Activated CD8-positive, alpha-beta T cell treated with anti-CD3 and anti-CD28 coated beads for 36 hours (primary cell): ENCODE measurements around the gene WDR62. TPM values are rescaled to one million over a fixed set of nuclear protein-coding genes. Genes with fewer than 3 reads are reported as not detected.

Experiments used
- ATAC-seq: fragments of 200-7000 bp; cut with Tn5 transposase; one replicate; pipeline ENCODE4 v1.10.0; 2021; ENCODE audit warnings: mild to moderate bottlenecking, moderate library complexity
- CTCF ChIA-PET: fragments of 350-600 bp; sonication (Branson Sonifier 250); formaldehyde crosslinking; loops from one replicate; lab custom pipeline; 2021; ENCODE audit warnings: antibody characterized with exemption; lab: Charles Lee
- POLR2A ChIA-PET: fragments of 350-600 bp; sonication (Branson Sonifier 250); formaldehyde crosslinking; loops from one replicate; lab custom pipeline; 2021; ENCODE audit warnings: antibody characterized with exemption; lab: Charles Lee
- DNase-seq: peaks from one replicate; pipeline ENCODE4 v3.0.0-alpha.2; 2020
- H3K27ac Mint-ChIP-seq: one replicate; pipeline ENCODE4 v1.8.0; 2021; ENCODE audit warnings: mild to moderate bottlenecking, mixed read lengths
- H3K27me3 Mint-ChIP-seq: one replicate; pipeline ENCODE4 v1.8.0; 2021; ENCODE audit warnings: mixed read lengths
- H3K36me3 Mint-ChIP-seq: one replicate; pipeline ENCODE4 v1.8.0; 2021; ENCODE audit warnings: low read depth, mixed read lengths
- H3K4me1 Mint-ChIP-seq: one replicate; pipeline ENCODE4 v1.8.0; 2021; ENCODE audit warnings: low read depth, mixed read lengths
- H3K4me3 Mint-ChIP-seq: one replicate; pipeline ENCODE4 v1.8.0; 2021; ENCODE audit warnings: mild to moderate bottlenecking, moderate library complexity, mixed read lengths
- H3K9me3 Mint-ChIP-seq: one replicate; pipeline ENCODE4 v1.8.0; 2021; ENCODE audit warnings: mixed read lengths
- intact Hi-C: fragments of 100-400 bp; cut with micrococcal nuclease; formaldehyde crosslinking; loops from one replicate; pipeline ENCODE4 v1.10.0; 2022
- total RNA-seq, 2 experiments: library from RNA; stranded (reverse); gene quantifications; one replicate each; pipeline ENCODE4 v1.2.3, GENCODE V29; 2021
- TF ChIP-seq, protein P1 (sequence below): fragments of 200-600 bp; IDR thresholded peaks from one replicate; pipeline ENCODE4 v1.8.0; 2022; ENCODE audit warnings: antibody characterized with exemption, mild to moderate bottlenecking

WDR62 gene
- total RNA-seq, 2 experiments from 2014 or later: 19.8 to 22.6 TPM

DNA sequence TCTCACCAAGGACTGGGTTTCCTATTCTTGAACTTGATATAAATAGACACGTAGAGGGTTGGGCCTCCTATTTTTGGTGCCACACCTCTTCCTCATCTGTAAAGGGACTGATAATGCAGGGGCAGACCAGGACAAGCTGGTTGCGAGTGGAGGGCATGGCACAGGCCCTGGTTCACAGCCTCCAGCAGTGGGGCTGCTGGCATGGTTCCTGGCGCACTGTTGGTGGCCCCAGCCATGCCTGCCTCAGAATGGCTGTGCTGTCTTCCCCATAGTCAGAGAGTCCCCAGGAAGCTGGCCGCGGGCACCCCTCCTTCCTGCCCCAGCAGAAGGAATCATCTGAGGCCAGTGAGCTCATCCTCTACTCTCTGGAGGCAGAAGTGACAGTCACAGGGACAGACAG is 45.8 kb downstream of the WDR62 start:
- no peak overlapping the region for H3K27ac Mint-ChIP-seq
- CTCF ChIA-PET: no interaction called here

DNA sequence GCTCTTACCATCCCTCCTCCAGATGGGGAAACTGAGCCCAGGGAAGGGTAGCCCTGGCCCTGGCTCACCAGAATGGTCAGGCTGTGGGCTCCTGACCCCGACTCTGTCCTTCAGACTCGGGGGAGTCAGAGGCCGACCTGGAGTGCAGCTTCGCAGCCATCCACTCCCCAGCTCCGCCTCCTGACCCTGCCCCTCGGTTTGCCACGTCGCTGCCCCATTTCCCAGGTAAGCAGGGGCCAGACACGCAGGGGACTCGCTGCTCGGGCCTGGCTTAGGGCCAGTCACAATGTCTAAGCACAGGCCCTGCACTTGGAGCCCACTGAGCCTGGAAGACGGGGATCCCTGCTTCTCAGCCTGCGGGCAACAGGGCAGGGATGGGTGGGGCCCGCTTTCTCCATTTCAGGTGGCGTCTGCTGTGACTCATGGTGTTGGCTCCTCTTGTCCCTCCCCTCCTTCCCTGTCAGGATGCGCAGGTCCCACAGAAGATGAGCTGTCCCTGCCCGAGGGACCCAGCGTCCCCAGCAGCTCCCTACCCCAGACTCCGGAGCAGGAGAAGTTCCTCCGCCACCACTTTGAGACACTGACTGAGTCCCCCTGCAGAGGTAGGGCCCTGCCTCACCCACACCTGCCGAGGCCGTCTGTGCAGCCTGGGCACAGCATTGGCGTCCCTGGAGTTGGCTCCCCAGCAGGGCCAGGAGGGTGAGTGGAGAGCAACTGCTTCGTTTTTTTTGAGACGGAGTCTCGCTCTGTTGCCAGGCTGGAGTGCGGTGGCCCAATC is 47.0 kb downstream of the WDR62 start:
- POLR2A ChIA-PET: interaction anchor here (1.3 kb wide), 1 partner anchor 12 kb away, joined by 3 read pairs; no protein-coding TSS in a partner anchor
- Mint-ChIP-seq H3K4me3 (no peak overlapping the region), H3K9me3 (no peaks in the 10 kb centered on the region), H3K27me3 (no peaks in the 10 kb centered on the region), H3K36me3 (peaks cover 21% of the 10 kb centered on the region), H3K4me1 (no peaks in the 10 kb centered on the region), H3K27ac (no peak overlapping the region)
- ATAC-seq: no peak
- CTCF ChIA-PET: no interaction called here
- intact Hi-C loops: no loop called here
- TF ChIP-seq, protein P1, sequence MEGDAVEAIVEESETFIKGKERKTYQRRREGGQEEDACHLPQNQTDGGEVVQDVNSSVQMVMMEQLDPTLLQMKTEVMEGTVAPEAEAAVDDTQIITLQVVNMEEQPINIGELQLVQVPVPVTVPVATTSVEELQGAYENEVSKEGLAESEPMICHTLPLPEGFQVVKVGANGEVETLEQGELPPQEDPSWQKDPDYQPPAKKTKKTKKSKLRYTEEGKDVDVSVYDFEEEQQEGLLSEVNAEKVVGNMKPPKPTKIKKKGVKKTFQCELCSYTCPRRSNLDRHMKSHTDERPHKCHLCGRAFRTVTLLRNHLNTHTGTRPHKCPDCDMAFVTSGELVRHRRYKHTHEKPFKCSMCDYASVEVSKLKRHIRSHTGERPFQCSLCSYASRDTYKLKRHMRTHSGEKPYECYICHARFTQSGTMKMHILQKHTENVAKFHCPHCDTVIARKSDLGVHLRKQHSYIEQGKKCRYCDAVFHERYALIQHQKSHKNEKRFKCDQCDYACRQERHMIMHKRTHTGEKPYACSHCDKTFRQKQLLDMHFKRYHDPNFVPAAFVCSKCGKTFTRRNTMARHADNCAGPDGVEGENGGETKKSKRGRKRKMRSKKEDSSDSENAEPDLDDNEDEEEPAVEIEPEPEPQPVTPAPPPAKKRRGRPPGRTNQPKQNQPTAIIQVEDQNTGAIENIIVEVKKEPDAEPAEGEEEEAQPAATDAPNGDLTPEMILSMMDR: no peak
- DNase-seq: no peak

More for the DNA sequence above, 45.8 kb downstream of the WDR62 start:
- Mint-ChIP-seq H3K4me3 (no peak overlapping the region), H3K9me3 (no peaks in the 10 kb centered on the region), H3K4me1 (no peaks in the 10 kb centered on the region), H3K36me3 (peaks cover 21% of the 10 kb centered on the region), H3K27me3 (no peaks in the 10 kb centered on the region)
- POLR2A ChIA-PET: interaction anchor here (0.8 to 1.0 kb wide), 2 partner anchors 11 to 21 kb away, joined by 4 read pairs; partner anchors contain the start of gene OVOL3
- DNase-seq (no peak), ATAC-seq (no peak)
- intact Hi-C loops: no loop called here
- TF ChIP-seq, protein P1: no peak

DNA sequence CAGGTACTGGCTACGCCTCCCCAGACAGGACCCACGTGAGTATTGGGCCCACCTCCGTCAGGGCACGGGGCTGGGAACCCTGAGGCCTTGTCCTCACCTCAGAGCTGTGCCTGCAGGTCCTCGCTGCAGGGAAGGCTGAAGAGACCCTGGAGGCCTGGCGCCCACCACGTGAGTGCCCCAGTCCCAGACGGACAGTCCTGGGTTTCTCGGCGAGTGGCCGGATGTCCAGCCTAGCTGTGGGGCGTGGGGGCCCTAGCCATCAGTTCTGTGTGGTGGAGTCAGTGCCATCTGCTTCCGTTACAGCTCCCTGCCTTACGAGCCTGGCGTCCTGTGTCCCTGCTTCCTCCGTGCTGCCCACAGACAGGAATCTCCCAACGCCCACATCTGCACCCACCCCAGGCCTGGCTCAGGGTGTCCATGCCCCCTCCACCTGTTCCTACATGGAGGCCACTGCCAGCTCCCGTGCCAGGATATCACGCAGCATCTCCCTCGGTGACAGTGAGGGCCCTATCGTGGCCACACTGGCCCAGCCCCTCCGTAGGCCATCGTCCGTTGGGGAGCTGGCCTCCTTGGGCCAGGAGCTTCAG is 48.4 kb downstream of the WDR62 start:
- intact Hi-C loops: no loop called here
- no peak for DNase-seq
- Mint-ChIP-seq H3K4me3 (no peak overlapping the region), H3K4me1 (no peaks in the 10 kb centered on the region), H3K27me3 (no peaks in the 10 kb centered on the region), H3K36me3 (peaks cover 16% of the 10 kb centered on the region), H3K9me3 (no peaks in the 10 kb centered on the region), H3K27ac (no peak overlapping the region)
- TF ChIP-seq, protein P1: no peak
- ChIA-PET CTCF (interaction anchor here (1.1 to 1.5 kb wide), 3 partner anchors 25 to 67 kb away, joined by 3 to 5 read pairs (median 3); no protein-coding TSS in a partner anchor), POLR2A (interaction anchor here (1.0 to 1.4 kb wide), 4 partner anchors 8 to 89 kb away, joined by 3 to 5 read pairs (median 3); partner anchors contain the start of gene ALKBH6)
- ATAC-seq: no peak

DNA sequence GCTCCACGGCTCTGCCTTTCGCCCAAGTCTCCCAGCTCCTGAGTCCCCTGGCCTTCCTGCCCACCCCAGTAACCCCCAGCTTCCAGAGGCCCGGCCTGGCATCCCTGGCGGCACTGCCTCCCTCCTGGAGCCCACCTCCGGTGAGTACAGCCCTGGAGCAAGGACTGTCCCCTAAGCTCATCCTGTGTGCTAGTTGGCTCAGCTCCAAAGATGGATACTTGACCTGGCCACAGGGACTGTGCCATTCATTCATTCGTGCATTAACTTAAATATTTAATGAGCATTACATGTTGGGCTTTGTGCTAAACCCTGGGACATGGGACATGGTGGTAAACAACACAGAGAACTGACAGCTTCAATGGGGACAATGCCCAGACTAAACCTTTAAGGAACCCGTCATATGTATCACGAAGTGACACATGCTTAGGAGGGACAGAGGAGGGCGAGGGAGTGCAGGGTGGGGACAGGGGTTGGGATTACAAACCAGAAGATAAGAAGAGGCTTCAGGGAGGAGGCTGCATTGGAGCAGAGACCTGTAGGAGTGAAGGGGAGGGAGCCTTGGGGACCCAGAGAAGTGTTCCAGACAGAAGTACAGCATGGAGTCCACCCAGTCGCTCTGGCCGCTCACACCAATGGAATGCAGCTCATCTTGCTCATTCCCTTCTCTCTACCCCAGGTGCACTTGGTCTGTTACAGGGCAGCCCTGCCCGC is 49.3 kb downstream of the WDR62 start:
- intact Hi-C loops: no loop called here
- Mint-ChIP-seq H3K27me3 (no peaks in the 10 kb centered on the region), H3K9me3 (no peaks in the 10 kb centered on the region), H3K4me1 (no peaks in the 10 kb centered on the region), H3K36me3 (peaks cover 13% of the 10 kb centered on the region), H3K27ac (no peak overlapping the region), H3K4me3 (no peak overlapping the region)
- ChIA-PET CTCF (interaction anchor here (1.0 to 1.5 kb wide), 5 partner anchors 9 to 66 kb away, joined by 3 to 5 read pairs (median 3); no protein-coding TSS in a partner anchor), POLR2A (interaction anchor here (0.9 to 1.4 kb wide), 5 partner anchors 9 to 90 kb away, joined by 3 to 5 read pairs (median 3); partner anchors contain the start of gene ALKBH6)
- DNase-seq (no peak), ATAC-seq (no peak)
- TF ChIP-seq, protein P1: no peak
